GM21367 (cell line): ENCODE results near the gene MAP2.
A peak's percentile ranks its signal among the peaks of the same experiment; 100 is the strongest.

Experiments used
- ATAC-seq: cut with Tn5 transposase; IDR thresholded peaks from one replicate; pipeline ENCODE4 v1.9.1; 2021; ENCODE audit not compliant: unreplicated experiment

MAP2 gene

GRCh38 chr2:209690029-209690754 lies 266.3 kb downstream of the MAP2 start:
- ATAC-seq = no peak

- ATAC-seq = no peak
Observed at GRCh38 chr2:209694748-209695147, 270.9 kb downstream of the MAP2 start.

- ATAC-seq = peak; percentile 73
Observed at GRCh38 chr2:209696836-209697711, 273.2 kb downstream of the MAP2 start.

GRCh38 chr2:209702775-209703174 lies 278.9 kb downstream of the MAP2 start:
- ATAC-seq = no peak

GRCh38 chr2:209713219-209713618 lies 289.4 kb downstream of the MAP2 start:
- ATAC-seq = no peak

GRCh38 chr2:209719034-209719433 lies 295.2 kb downstream of the MAP2 start:
- no peak for ATAC-seq

- no peak for ATAC-seq
Observed at GRCh38 chr2:209721497-209721896, 297.6 kb downstream of the MAP2 start.

GRCh38 chr2:209726311-209726710 lies 302.5 kb downstream of the MAP2 start:
- ATAC-seq = no peak

GRCh38 chr2:209727077-209727476 lies 303.2 kb downstream of the MAP2 start:
- ATAC-seq = no peak

GRCh38 chr2:209734805-209735204 lies 311.0 kb downstream of the MAP2 start:
- no peak for ATAC-seq

GRCh38 chr2:209741953-209742352 lies 318.1 kb downstream of the MAP2 start:
- ATAC-seq = no peak

GRCh38 chr2:209753020-209753419 lies 329.2 kb downstream of the MAP2 start:
- ATAC-seq = no peak

GRCh38 chr2:209757163-209757562 lies 333.3 kb downstream of the MAP2 start:
- no peak for ATAC-seq

- ATAC-seq = no peak
Observed at GRCh38 chr2:209761566-209761965, 337.7 kb downstream of the MAP2 start.

- ATAC-seq = no peak
Observed at GRCh38 chr2:209762563-209762962, 338.7 kb downstream of the MAP2 start.

- ATAC-seq = no peak
Observed at GRCh38 chr2:209763106-209763505, 339.3 kb downstream of the MAP2 start.

- ATAC-seq = no peak
Observed at GRCh38 chr2:209766613-209767012, 342.8 kb downstream of the MAP2 start.

GRCh38 chr2:209767316-209767715 lies 343.5 kb downstream of the MAP2 start:
- no peak for ATAC-seq

- ATAC-seq = no peak
Observed at GRCh38 chr2:209768557-209768956, 344.7 kb downstream of the MAP2 start.

- peak; percentile 67 for ATAC-seq
Observed at GRCh38 chr2:209771474-209772289, 347.8 kb downstream of the MAP2 start, which contains the start of gene UNC80. Gene UNC80 (plus strand): TSS chr2:209771832. CDS start chr2:209772073, 241 bp downstream.

GRCh38 chr2:209772290-209772685 lies 348.4 kb downstream of the MAP2 start:
- no peak for ATAC-seq
